ENCODE results near the gene CACNA2D3.

DNA sequence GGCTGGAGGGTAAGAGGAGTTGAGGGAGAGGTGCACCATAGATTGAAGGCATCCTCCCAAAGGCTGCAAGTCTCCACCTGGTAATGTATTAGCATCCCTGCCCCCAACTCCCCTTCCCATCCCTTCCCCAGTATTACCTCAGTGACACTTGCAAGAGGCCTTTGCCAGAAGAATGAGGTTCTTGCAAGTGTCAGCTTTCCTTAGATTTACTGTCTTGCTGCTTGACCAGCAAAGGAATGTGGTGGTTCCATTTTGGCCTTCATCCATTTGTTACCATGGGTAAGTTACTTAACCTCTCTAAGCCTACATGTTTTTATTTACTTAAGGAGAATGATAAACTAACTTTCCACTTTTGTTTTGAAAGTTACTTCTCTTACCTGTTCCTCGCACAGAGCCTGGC lies 696.6 kb downstream of the CACNA2D3 start:
- TF ChIP-seq POLR2A (IDR thresholded peaks at IDR 0.05; ENCODE audit: low read length) = no peak
- TF ChIP-seq GATA1 (IDR thresholded peaks at IDR 0.05; ENCODE audit: low read depth, low read length) = no peak
